ENCODE data around the gene ATP5ME.
"Not testable (repeated sequence)": the region's sequence is repeated elsewhere in the genome, so short reads cannot be mapped to it uniquely, and the experiment has no call there.

DNA sequence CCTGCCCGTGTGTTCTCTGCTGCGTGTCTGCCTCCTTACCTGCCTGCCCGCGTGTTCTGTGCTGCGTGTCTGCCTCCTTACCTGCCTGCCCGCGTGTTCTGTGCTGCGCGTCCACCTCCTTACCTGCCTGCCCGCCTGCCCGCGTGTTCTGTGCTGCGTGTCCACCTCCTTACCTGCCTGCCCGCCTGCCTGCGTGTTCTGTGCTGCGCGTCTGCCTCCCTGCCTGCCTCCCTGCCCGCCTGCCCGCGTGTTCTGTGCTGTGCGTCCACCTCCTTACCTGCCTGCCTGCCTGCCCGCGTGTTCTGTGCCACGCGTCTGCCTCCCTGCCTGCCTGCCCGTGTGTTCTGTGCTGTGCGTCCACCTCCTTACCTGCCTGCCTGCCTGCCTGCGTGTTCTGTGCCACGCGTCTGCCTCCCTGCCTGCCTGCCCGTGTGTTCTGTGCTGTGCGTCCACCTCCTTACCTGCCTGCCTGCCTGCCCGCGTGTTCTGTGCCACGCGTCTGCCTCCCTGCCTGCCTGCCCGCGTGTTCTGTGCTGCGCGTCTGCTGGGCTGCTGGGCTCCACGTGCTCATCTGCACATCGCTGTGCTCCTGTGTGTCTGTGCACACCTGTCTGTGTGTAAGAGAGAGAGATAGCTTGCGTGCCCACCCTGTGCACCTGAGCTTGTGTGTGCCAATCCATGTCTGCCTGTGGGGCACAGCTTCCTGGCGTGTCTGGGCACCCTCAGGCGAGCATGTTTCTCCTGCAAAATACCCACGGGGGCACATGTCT lies 38.8 kb downstream of the ATP5ME start:
- not testable (repeated sequence) for TF ChIP-seq POLR2A (IDR thresholded peaks at IDR 0.05; ENCODE audit: low read length); GATA1 (IDR thresholded peaks at IDR 0.05; ENCODE audit: low read depth, low read length)

Data from erythroblast (primary cell).